Neural cell (in vitro differentiated cells): ENCODE measurements around the gene RAB3C. TPM values are rescaled to one million over a fixed set of nuclear protein-coding genes. Genes with fewer than 3 reads are reported as not detected.
"Not testable (repeated sequence)": the region's sequence is repeated elsewhere in the genome, so short reads cannot be mapped to it uniquely, and the experiment has no call there.

Experiments
- H2AFZ ChIP-seq: fragments of 200-600, 300-800 bp; sonication (generic), shearing (Covaris generic); 2 replicates; pipeline ENCODE4 v1.6.0; 2014; ENCODE audit warnings: low read depth, mild to moderate bottlenecking, antibody characterized with exemption, low read length, moderate library complexity
- H3F3A ChIP-seq: fragments of 200-600 bp; shearing (Covaris generic); 2 replicates; pipeline ENCODE4 v1.6.1; 2016; ENCODE audit warnings: mild to moderate bottlenecking, moderate library complexity, mixed read lengths, antibody characterized with exemption, low read length; ENCODE audit not compliant: insufficient read depth, poor library complexity, severe bottlenecking
- H3K27ac ChIP-seq: fragments of 200-600, 300-800 bp; sonication (generic), shearing (Covaris generic); 2 replicates; pipeline ENCODE4 v1.5.1; 2014; ENCODE audit warnings: mild to moderate bottlenecking, low read length, moderate library complexity
- H3K27me3 ChIP-seq: fragments of 300-800, 200-600 bp; sonication (generic), shearing (Covaris generic); 2 replicates; pipeline ENCODE4 v1.6.0; 2014; ENCODE audit warnings: mild to moderate bottlenecking, low read depth, low read length, moderate library complexity; ENCODE audit not compliant: insufficient read depth
- H3K36me3 ChIP-seq: fragments of 300-800, 200-600 bp; sonication (generic), shearing (Covaris generic); 2 replicates; pipeline ENCODE4 v1.5.1; 2014; ENCODE audit warnings: mild to moderate bottlenecking, antibody characterized with exemption, low read length, moderate library complexity; ENCODE audit not compliant: insufficient read depth
- H3K4me2 ChIP-seq: fragments of 300-800, 200-600 bp; sonication (generic), shearing (Covaris generic); 2 replicates; pipeline ENCODE4 v1.6.0; 2014; ENCODE audit warnings: mild to moderate bottlenecking, low read length
- H3K4me3 ChIP-seq: fragments of 300-800, 200-600 bp; sonication (generic), shearing (Covaris generic); 2 replicates; pipeline ENCODE4 v1.5.1; 2014; ENCODE audit warnings: mild to moderate bottlenecking, low read length, moderate library complexity
- H3K79me2 ChIP-seq: fragments of 200-600 bp; shearing (Covaris generic); replicated peaks from 2 replicates; pipeline ENCODE4 v1.6.0; 2014; ENCODE audit warnings: mild to moderate bottlenecking, low read length, moderate library complexity; ENCODE audit not compliant: insufficient read depth
- H3K9ac ChIP-seq: fragments of 300-800, 200-600 bp; sonication (generic), shearing (Covaris generic); 2 replicates; pipeline ENCODE4 v1.6.1; 2016; ENCODE audit warnings: mild to moderate bottlenecking, low read length, mixed read lengths
- H3K9me2 ChIP-seq: fragments of 200-600 bp; shearing (Covaris generic); 2 replicates; pipeline ENCODE4 v1.6.1; 2016; ENCODE audit warnings: mild to moderate bottlenecking, low read length, mixed read lengths; ENCODE audit not compliant: insufficient read depth
- H3K9me3 ChIP-seq: fragments of 200-600, 300-800 bp; sonication (generic), shearing (Covaris generic); 2 replicates; pipeline ENCODE4 v1.6.1; 2016; ENCODE audit warnings: mild to moderate bottlenecking, mixed run types, low read length, moderate library complexity, mixed read lengths
- H4K20me1 ChIP-seq: fragments of 200-600 bp; shearing (Covaris generic); 2 replicates; pipeline ENCODE4 v1.6.1; 2016; ENCODE audit warnings: mild to moderate bottlenecking, mixed run types; ENCODE audit not compliant: insufficient read depth
- EP300 ChIP-seq: fragments of 450-650 bp; conservative IDR thresholded peaks from 2 replicates; pipeline ENCODE4 v1.6.1; 2014; ENCODE audit warnings: antibody characterized with exemption, mild to moderate bottlenecking, moderate library complexity; ENCODE audit not compliant: poor library complexity, severe bottlenecking
- EZH2 ChIP-seq: fragments of 200-600, 300-800 bp; shearing (Covaris generic), sonication (generic); IDR thresholded peaks from 2 replicates; pipeline ENCODE4 v1.6.1; 2014; ENCODE audit warnings: antibody characterized with exemption, low read length, borderline replicate concordance, mild to moderate bottlenecking; ENCODE audit not compliant: insufficient read depth, poor library complexity, severe bottlenecking
- MXI1 ChIP-seq: fragments of 450-650 bp; conservative IDR thresholded peaks from 2 replicates; pipeline ENCODE4 v1.6.1; 2014; ENCODE audit warnings: antibody characterized with exemption, mild to moderate bottlenecking; ENCODE audit not compliant: poor library complexity, severe bottlenecking
- POLR2AphosphoS5 ChIP-seq: IDR thresholded peaks from 2 replicates; pipeline ENCODE4 v1.6.1; 2012
- RAD21 ChIP-seq: fragments of 450-650 bp; conservative IDR thresholded peaks from 2 replicates; pipeline ENCODE4 v1.6.1; 2014; ENCODE audit warnings: antibody characterized with exemption, mild to moderate bottlenecking, moderate library complexity
- SMC3 ChIP-seq: fragments of 450-650 bp; conservative IDR thresholded peaks from 2 replicates; pipeline ENCODE4 v1.6.1; 2014; ENCODE audit warnings: antibody characterized with exemption, mild to moderate bottlenecking, moderate library complexity; ENCODE audit not compliant: poor library complexity
- TAF1 ChIP-seq: IDR thresholded peaks from 2 replicates; pipeline ENCODE4 v1.6.1; 2012; ENCODE audit warnings: low read depth
- polyA plus RNA-seq: library from polyadenylated mRNA; depleted of rRNA; stranded (reverse); fragments of >200 nt; gene quantifications from 2 replicates; pipeline ENCODE4 v1.2.3, GENCODE V29; 2014
- TF ChIP-seq, protein P1 (sequence below): IDR thresholded peaks from 2 replicates; pipeline ENCODE4 v1.6.1; 2012; ENCODE audit warnings: borderline replicate concordance
- TF ChIP-seq, protein P2 (sequence below): fragments of 450-650 bp; IDR thresholded peaks from 2 replicates; pipeline ENCODE4 v1.5.1; 2014; ENCODE audit warnings: antibody characterized with exemption, mild to moderate bottlenecking, moderate library complexity; ENCODE audit not compliant: poor library complexity, severe bottlenecking

Gene RAB3C
- polyA plus RNA-seq, 1 donor from 2014 or later, result 94.3 TPM

DNA sequence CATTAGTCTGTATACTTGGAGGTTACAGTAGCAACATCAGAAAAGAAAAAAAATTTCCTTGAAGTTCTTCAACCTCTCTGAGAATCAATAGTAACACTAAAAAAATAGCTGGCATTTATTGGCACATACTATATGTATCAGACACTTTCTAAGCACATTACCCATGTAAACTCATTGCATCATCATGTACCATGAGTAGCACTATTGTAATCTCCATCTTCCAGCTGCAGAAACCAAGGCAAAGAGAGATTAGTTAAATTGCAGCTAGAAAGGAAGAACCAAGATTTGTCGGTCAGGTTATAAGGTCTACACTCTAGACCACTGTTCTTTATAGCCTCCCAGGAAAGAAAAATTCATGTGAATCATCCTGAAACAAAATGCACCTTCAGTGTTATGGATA lies 31.4 kb upstream of the RAB3C start:
- H3K36me3 ChIP-seq, result no peaks in the 10 kb centered on the region
- H3K4me2 ChIP-seq, result no peak overlapping the region
- no peak for TF ChIP-seq POLR2AphosphoS5
- TF ChIP-seq, protein P1, sequence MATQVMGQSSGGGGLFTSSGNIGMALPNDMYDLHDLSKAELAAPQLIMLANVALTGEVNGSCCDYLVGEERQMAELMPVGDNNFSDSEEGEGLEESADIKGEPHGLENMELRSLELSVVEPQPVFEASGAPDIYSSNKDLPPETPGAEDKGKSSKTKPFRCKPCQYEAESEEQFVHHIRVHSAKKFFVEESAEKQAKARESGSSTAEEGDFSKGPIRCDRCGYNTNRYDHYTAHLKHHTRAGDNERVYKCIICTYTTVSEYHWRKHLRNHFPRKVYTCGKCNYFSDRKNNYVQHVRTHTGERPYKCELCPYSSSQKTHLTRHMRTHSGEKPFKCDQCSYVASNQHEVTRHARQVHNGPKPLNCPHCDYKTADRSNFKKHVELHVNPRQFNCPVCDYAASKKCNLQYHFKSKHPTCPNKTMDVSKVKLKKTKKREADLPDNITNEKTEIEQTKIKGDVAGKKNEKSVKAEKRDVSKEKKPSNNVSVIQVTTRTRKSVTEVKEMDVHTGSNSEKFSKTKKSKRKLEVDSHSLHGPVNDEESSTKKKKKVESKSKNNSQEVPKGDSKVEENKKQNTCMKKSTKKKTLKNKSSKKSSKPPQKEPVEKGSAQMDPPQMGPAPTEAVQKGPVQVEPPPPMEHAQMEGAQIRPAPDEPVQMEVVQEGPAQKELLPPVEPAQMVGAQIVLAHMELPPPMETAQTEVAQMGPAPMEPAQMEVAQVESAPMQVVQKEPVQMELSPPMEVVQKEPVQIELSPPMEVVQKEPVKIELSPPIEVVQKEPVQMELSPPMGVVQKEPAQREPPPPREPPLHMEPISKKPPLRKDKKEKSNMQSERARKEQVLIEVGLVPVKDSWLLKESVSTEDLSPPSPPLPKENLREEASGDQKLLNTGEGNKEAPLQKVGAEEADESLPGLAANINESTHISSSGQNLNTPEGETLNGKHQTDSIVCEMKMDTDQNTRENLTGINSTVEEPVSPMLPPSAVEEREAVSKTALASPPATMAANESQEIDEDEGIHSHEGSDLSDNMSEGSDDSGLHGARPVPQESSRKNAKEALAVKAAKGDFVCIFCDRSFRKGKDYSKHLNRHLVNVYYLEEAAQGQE, result no peak
- TF ChIP-seq, protein P2, sequence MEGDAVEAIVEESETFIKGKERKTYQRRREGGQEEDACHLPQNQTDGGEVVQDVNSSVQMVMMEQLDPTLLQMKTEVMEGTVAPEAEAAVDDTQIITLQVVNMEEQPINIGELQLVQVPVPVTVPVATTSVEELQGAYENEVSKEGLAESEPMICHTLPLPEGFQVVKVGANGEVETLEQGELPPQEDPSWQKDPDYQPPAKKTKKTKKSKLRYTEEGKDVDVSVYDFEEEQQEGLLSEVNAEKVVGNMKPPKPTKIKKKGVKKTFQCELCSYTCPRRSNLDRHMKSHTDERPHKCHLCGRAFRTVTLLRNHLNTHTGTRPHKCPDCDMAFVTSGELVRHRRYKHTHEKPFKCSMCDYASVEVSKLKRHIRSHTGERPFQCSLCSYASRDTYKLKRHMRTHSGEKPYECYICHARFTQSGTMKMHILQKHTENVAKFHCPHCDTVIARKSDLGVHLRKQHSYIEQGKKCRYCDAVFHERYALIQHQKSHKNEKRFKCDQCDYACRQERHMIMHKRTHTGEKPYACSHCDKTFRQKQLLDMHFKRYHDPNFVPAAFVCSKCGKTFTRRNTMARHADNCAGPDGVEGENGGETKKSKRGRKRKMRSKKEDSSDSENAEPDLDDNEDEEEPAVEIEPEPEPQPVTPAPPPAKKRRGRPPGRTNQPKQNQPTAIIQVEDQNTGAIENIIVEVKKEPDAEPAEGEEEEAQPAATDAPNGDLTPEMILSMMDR, result no peak
- no peak for TF ChIP-seq MXI1
- TF ChIP-seq TAF1, result no peak
- no peak for TF ChIP-seq EP300
- no peak for TF ChIP-seq RAD21
- no peak for TF ChIP-seq EZH2
- TF ChIP-seq SMC3, result no peak
- H4K20me1 ChIP-seq, result no peaks in the 10 kb centered on the region
- H2AFZ ChIP-seq, result no peak overlapping the region
- H3K9me2 ChIP-seq, result no peaks in the 10 kb centered on the region
- no peaks in the 10 kb centered on the region for H3K79me2 ChIP-seq
- H3K9ac ChIP-seq, result no peak overlapping the region
- no peak overlapping the region for H3K27ac ChIP-seq
- no peak overlapping the region for H3K4me3 ChIP-seq
- H3K27me3 ChIP-seq, result no peaks in the 10 kb centered on the region
- no peaks in the 10 kb centered on the region for H3K9me3 ChIP-seq
- no peaks in the 10 kb centered on the region for H3F3A ChIP-seq

- not testable (repeated sequence) for H3K9me3 ChIP-seq, H3K79me2 ChIP-seq, H3K36me3 ChIP-seq, H3K9ac ChIP-seq, H3K27ac ChIP-seq, H3K9me2 ChIP-seq, H3K4me2 ChIP-seq, H3K4me3 ChIP-seq, H4K20me1 ChIP-seq, H3K27me3 ChIP-seq, H3F3A ChIP-seq, H2AFZ ChIP-seq
Measured at GRCh38 chr5:58557665-58558338, 25.1 kb upstream of the RAB3C start.

GRCh38 chr5:58563016-58563700 lies 19.7 kb upstream of the RAB3C start:
- H3F3A ChIP-seq, H3K9me2 ChIP-seq, H3K9ac ChIP-seq, H3K4me2 ChIP-seq, H3K27ac ChIP-seq, H3K9me3 ChIP-seq, H3K27me3 ChIP-seq, H2AFZ ChIP-seq, H3K36me3 ChIP-seq, H3K4me3 ChIP-seq, H4K20me1 ChIP-seq, H3K79me2 ChIP-seq: not testable (repeated sequence)

GRCh38 chr5:58564043-58564832 lies 18.6 kb upstream of the RAB3C start:
- H3K79me2 ChIP-seq, H4K20me1 ChIP-seq: not testable (repeated sequence)

More at GRCh38 chr5:58564043-58564832, 18.6 kb upstream of the RAB3C start:
- not testable (repeated sequence) for H3K36me3 ChIP-seq, H3K4me2 ChIP-seq, H3F3A ChIP-seq, H3K27me3 ChIP-seq, H3K4me3 ChIP-seq, H3K9me2 ChIP-seq, H3K9ac ChIP-seq, H3K27ac ChIP-seq, H3K9me3 ChIP-seq, H2AFZ ChIP-seq
